Measurements from ENCODE around the gene HMX3.
"Not testable (repeated sequence)": the region's sequence is repeated elsewhere in the genome, so short reads cannot be mapped to it uniquely, and the experiment has no call there.

The HMX3 gene

GRCh38 chr10:123175389-123176387, 39.9 kb downstream of the HMX3 start:
- DNase-seq (ENCODE audit: low read depth) = no peak

GRCh38 chr10:123178390-123178789, 42.6 kb downstream of the HMX3 start:
- DNase-seq (ENCODE audit: low read depth) = not testable (repeated sequence)

GRCh38 chr10:123180101-123181090, 44.6 kb downstream of the HMX3 start:
- DNase-seq (ENCODE audit: low read depth) = no peak

DNA sequence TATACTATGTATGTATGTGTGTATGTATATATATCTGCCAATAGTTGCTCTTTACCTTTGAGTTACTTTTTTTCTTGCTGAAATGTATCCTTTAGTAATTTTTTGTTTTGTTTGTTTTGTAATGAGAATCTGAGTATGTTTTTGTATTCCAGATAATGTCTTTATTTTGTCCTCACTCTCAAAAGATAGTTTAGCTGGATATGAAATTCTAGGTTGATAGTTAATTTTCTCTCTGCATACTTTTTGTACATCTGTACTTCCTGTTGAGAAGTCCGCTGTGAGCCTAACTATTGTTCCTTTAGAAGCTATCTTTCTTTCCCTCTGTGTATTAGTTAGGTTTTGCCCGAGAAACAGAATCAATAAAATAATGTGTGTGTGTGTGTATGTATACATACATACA, 48.0 kb downstream of the HMX3 start:
- DNase-seq (ENCODE audit: low read depth) = no peak

DNA sequence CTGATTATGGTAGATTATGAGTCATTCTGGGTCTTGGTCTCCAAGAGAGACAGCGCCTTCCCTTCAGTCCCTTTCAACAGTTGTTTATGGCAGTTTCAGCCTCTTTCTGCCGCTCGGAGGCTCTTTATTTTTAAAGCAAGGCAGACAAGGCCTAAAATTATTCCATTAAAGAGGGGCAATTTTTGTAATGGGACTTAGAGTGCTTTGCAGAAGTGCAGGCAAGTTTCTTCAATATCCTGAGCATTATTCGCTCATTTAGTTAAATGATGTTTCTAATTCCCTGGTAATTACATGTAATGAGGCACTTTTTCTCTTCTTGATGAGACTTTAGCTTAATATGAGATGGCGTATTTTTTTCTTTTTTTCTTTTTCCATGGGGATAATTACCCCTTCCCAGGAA, 52.0 kb downstream of the HMX3 start:
- DNase-seq (ENCODE audit: low read depth) = no peak

Measured in non-pigmented ciliary epithelial cell (primary cell).